CD4-positive, alpha-beta T cell treated with Interferon alpha-2 for 1 hour (primary cell): ENCODE measurements around the gene MT1HL1.
"Not testable (repeated sequence)": the region's sequence is repeated elsewhere in the genome, so short reads cannot be mapped to it uniquely, and the experiment has no call there.

Experiments used
- DNase-seq, 2 donors: peaks; one replicate each; pipeline ENCODE4 v3.0.0-alpha.2; 2020 to 2022

Gene MT1HL1

GRCh38 chr1:237013608-237014007, 9.4 kb upstream of the MT1HL1 start:
- DNase-seq = no peak

DNA sequence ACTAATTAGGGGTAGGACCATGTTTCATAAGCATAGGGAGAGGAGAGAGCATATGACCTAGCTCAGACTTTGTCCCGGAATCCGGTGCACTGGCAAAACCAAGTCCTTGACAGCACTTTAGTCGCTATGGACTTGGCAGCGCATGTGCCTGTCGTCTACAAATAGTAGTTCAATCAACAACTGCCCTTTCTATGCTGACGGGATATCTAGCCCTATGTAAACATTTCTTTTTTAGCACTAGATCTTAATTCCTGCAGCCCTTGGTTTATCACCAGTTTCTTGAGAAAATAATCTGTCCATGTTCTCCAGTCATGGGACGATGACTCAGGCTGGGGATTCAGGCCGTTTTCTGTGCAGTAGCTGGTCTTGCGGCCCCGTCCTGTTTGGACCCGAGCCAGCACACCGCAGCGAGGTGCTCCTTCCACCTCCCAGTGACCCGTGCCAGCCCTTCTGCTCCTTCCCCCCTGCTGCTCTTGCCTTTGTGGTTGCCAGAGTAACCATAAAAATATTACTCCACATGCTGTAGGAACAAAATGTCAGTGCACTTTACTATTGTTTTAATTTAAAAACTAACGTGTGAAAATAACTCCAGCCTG, 8.6 kb upstream of the MT1HL1 start:
- no peak for DNase-seq

GRCh38 chr1:237012361-237012760, 8.1 kb upstream of the MT1HL1 start:
- DNase-seq = no peak

GRCh38 chr1:237011432-237011831, 7.2 kb upstream of the MT1HL1 start:
- no peak for DNase-seq

DNA sequence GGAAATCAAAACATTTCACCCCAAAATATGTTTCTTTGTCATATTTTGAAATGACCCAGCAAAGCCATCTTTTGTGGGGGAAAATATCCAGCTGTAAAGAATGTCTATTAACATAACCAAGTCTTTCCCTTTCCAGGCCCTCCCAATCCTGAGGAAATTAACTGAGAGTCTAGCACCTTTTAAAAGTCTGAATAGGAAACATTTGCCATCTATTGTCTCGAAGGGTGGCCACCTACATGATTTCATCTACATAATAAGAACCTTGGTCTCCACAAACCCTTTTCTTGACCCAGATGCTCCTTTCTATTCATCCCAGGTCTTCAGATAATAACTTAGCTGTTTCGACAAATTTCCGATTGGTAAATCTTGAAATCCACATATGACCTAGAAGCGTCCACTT, 5.4 kb upstream of the MT1HL1 start:
- no peak for DNase-seq

DNA sequence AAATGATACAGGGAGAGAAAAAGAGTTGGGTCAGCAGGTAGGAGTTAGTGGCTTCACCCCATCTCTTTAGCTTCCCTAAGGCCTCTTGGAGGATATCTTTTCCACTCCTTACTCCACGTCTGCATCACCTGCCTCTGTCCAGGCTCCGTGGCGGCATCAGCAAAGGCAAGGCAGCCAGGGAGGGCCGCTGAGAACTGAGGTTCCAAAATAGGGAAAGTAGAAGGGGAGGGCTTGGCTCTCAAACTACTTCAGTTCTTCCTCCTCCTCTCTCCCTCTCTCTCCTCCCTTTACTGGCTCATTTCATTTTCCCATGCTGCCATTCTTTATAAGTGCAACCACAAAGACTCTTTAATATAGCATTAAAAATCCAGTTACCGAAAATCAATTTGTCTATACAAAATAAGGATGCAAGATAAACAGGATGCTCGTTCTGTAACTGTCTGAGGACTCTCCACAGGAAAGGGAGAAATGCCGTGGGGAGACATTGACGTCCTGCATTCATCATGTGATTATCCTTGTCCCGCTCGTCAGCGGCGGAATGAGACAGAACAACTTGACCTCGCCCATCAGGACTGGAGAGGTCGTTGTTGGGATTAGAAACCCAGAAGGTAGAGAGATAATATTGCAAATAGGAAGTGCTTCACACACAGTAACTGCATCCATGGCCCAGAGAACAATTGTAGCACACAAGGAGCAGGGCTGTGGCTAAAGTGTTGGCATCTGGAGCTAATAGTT, 3.1 kb upstream of the MT1HL1 start:
- DNase-seq = no peak

- no peak for DNase-seq
Observed at GRCh38 chr1:237005674-237006073, 1.4 kb upstream of the MT1HL1 start.

DNA sequence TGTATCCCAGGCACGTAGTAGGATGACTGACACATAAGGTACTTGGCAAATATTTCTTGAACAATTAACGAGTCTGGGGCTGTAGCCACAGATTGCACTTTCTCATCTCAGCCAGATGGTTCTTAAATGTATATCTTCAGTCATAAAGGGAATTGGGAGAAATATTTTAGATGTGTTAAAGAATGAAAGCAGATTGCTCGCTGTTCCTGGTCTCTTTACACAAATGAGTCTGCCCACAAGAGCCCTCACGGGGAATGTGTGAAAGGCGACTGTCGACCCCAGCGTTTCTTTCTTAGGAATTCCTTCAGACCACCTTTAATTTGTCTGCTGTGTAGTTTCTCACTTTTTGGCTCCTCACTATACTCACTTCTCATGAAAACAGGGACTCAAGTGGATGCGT, 725 bp downstream of the MT1HL1 start:
- DNase-seq = no peak

- no peak for DNase-seq
Observed at GRCh38 chr1:237000191-237000590, 4.0 kb downstream of the MT1HL1 start.

DNA sequence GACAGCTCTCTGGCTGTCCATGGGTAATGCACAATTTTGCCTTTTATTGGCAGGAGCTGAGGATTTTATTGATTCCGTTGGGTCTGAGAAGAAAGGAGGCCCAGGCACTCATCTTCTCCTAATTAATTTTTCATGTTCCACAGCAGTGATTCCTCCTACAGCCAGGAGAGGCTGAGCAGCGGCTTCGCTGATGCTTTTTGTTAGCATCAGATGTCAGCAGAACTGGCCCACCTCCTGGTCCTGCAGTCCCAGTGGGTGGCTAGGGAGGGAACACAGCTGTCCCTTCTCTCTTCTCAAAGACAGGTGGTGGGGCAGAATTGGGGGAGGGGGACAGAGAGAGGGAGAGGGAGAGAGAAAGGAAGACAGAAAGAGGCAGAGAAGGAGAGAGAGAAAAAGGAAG, 5.7 kb downstream of the MT1HL1 start:
- DNase-seq = no peak

- DNase-seq = no peak
Observed at GRCh38 chr1:236997882-236998281, 6.4 kb downstream of the MT1HL1 start.

GRCh38 chr1:236997361-236997760, 6.9 kb downstream of the MT1HL1 start:
- DNase-seq = no peak

DNA sequence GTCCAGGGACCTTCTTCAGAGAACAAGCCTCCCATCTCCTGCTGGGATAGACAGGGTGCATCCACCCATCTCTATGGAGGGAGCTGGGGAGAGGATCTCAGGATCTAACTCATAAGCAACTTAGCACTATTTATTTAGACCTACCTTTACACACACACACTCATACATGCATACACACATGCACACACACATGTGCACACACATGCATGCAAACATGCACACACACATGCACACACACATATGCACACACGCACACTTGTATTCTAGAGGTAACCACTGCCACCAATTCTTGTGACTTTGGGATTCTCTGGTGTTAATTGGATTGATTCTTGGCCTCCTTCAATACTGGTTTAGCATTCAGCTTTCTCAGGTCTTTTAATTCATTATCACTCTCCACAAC, 9.8 kb downstream of the MT1HL1 start:
- DNase-seq = no peak

- DNase-seq = no peak
Observed at GRCh38 chr1:236992449-236992848, 11.8 kb downstream of the MT1HL1 start.

DNA sequence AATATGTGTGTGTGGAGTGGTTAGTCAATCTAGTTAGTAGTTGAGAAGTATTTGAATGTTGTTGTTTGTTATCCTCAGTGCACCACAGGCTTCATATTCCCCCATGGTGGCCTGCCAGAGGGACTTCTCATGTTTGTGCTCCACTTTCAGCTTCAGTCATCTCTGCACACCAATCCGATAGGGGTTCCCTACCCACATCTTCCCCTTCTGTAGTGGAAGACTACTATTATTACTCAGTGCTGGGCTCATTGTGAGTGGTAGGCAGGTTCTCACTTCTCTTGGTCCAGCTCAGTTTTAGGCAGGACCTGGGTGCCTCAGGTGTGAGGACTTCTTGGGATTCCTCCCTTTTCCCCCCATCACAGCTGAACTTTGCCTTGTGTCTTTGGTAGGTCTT, 14.2 kb downstream of the MT1HL1 start:
- no peak for DNase-seq

DNA sequence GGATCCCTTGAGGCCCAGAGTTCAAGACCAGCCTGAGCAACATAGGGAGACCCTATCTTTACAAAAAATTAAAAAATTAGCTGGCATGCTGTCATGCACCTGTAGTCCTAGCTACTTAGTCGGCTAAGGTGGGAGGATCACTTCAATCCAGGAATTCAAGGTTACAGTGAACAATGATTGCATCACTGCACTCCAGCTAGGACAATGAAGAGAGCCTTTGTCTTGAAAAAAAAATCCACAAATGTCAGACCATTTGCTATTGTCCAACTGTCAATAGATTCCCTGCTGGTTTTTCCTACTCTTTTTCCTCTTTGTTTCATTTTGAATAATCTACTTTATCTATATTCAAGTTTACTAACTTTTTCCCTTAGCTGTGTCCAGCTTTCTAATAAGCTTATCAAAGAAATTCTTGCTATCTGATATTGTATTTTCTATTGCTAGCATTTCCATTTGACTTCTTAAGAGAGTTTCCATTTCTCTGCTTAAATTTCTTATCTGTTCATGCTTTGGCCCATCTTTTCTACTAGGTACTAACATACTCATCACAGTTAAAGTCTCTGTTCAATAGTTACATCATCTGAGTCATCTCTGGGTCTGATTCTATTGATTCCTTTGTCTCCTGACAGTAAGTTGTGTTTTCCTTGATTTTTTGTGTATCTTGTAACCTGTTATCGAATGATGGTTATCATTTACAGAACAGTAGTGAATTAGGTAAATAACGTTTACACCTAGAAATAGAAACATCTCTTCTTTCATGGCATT, 14.8 kb downstream of the MT1HL1 start:
- DNase-seq = no peak

DNA sequence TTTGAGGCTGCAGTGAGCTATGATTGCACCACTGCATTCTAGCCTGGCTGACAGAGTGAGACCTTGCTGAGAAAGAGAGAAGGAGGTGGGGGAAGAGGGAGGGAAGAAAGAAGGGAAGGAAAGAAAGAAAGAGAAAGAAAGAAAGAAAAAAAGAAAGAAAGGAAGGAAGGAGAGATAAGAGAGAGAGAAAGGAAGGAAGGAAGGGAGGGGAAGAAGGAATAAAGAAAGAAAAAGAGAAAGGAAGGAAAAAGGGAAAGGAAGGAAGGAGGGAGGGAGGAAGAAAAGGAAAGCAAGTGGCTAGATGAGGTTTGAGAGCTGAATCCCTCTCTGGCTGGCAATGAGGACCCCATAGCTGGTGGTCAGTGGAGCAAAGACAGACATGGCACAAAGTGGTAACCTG, 20.4 kb downstream of the MT1HL1 start:
- no peak for DNase-seq

DNA sequence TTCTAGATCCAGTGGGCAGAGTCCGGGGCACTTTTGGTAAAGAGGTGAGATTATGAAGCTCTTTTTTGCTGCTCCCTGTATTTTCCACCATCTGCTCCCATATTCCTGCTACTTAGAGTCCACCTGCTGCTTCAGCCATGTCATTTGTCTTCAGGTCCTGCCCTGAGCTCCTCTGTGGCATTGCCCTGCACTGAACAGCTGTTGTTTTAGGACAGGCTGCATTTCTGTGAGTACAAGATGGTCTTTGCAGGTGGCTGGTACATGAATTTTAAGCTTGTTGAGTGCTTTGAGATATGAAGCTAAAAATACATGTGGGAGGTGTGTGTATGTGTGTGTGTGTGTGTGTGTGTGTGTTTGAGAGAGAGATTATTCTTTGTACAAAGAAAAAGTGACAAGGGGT, 21.9 kb downstream of the MT1HL1 start:
- no peak for DNase-seq

DNA sequence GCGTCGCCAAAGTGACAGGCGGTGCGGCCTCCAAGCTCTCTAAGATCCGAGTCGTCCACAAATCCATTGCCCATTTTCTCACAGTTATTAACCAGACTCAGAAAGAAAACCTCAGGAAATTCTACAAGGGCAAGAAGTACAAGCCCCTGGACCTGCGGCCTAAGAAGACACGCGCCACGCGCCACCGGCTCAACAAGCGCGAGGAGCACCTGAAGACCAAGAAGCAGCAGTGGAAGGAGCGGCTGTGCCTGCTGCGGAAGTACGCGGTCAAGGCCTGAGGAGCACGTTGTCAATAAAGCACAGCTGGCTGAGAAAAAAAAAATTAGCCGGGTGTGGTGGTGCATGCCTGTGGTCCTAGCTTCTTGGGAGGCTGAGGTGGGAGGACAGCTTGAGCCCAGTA, 22.8 kb downstream of the MT1HL1 start:
- DNase-seq = not testable (repeated sequence)

DNA sequence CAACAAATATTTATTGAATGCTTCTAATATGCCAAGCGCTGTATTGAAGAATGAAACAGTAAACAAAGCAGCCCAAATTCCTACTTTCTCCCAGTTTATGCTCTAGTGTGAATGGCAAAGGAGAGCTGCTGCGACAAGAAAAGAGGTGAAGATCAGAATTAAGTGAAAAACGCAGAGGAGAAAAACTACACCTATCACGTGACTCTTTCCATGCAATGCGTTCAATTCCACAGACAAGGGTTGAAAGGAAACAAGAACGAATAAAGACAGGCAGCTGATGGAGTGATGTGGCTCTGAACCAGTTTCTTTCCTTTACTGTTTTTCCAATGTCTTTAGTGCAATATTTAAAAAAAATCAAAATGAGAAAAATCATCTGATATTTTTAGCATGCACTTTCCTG, 23.6 kb downstream of the MT1HL1 start:
- DNase-seq = no peak

GRCh38 chr1:236979149-236979900, 24.9 kb downstream of the MT1HL1 start:
- DNase-seq = no peak

DNA sequence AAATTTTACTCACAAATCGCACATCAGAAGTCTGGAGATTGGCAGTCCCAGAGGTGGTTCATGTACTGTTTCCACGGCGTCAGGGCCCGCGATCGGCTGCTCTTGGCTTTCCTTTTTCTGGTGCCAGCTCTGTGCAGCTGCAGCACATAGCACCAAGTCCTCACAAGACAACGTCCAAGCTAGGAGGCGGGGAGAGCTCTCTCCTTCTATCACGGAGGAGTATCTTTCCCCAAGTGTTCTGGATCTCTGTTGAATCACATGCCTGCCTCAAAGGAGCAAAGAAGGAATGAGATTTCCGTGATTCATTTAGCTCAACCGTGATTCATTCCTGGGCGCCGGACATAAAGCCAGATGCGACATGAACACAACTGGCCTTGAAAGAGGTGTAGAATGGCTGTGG, 25.5 kb downstream of the MT1HL1 start:
- no peak for DNase-seq

DNA sequence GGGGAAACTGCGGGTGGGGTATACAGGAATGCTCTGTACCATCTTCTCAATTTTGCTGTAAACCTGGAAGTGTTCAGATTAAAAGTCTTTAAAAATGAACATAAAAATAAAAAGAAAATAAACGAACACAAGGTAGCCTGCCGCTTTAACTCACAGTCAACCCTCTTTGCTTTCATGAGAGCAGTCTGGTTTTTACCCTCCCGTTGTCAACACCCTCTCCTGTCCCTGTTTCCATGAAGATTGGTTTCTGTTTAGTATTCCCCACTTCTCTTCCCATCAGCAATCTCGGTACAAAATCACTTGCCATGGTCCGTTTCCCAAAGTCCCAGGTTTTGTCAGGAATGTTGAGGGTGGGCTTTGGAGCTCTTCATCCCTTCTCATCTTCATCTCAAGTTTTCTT, 28.8 kb downstream of the MT1HL1 start:
- DNase-seq = no peak

GRCh38 chr1:236974025-236974424, 30.2 kb downstream of the MT1HL1 start:
- not testable (repeated sequence) for DNase-seq
